Caco-2 (cell line): Measurements from ENCODE around the gene GLS. TPM values are rescaled to one million over a fixed set of nuclear protein-coding genes. Genes with fewer than 3 reads are reported as not detected.
A peak's percentile ranks its signal among the peaks of the same experiment; 100 is the strongest.

Experiments used
- BruUV-seq: library from RNA; stranded (reverse); fragments of 400-500 nt; replicated peaks from 2 replicates; lab custom pipeline; 2021; lab: Mats Ljungman, UMichigan
- CTCF ChIA-PET: fragments of 300-600 bp; sonication (Branson Sonifier 250); formaldehyde crosslinking; loops from one replicate; lab custom pipeline; 2022; ENCODE audit warnings: antibody characterized with exemption; lab: Charles Lee
- POLR2A ChIA-PET: fragments of 300-600 bp; sonication (Branson Sonifier 250); formaldehyde crosslinking; loops from one replicate; lab custom pipeline; 2022; ENCODE audit warnings: antibody characterized with exemption; lab: Charles Lee
- DNase-seq, 2 experiments: peaks; one replicate each; pipeline versions ENCODE4 v3.0.0 to v3.0.0-alpha.2; 2020 to 2022
- H3K27me3 ChIP-seq: replicated peaks from 2 replicates; pipeline ENCODE4 v1.6.0; 2011; ENCODE audit warnings: low read length; ENCODE audit not compliant: control insufficient read depth, insufficient read depth
- H3K36me3 ChIP-seq: 2 replicates; pipeline ENCODE4 v1.5.1; 2011; ENCODE audit warnings: low read length; ENCODE audit not compliant: control insufficient read depth, insufficient read depth
- H3K4me1 ChIP-seq: fragments of 250-450 bp; sonication (Bioruptor Pico); 2 replicates; pipeline ENCODE4 v1.5.1; 2020; ENCODE audit warnings: mild to moderate bottlenecking
- H3K4me3 ChIP-seq: 2 replicates; pipeline ENCODE4 v1.5.1; 2011; ENCODE audit warnings: low read depth, mild to moderate bottlenecking, control low read depth, low read length
- H3K9me3 ChIP-seq: fragments of 250-450 bp; sonication (Bioruptor Pico); 2 replicates; pipeline ENCODE4 v1.5.1; 2020; ENCODE audit warnings: mild to moderate bottlenecking, moderate library complexity
- H3K27ac Mint-ChIP-seq: one replicate; pipeline ENCODE4 v1.8.0; 2022; ENCODE audit warnings: mixed read lengths; ENCODE audit not compliant: unreplicated experiment
- H3K27me3 Mint-ChIP-seq: one replicate; pipeline ENCODE4 v1.8.0; 2022; ENCODE audit warnings: mixed read lengths; ENCODE audit not compliant: insufficient read depth, unreplicated experiment
- H3K36me3 Mint-ChIP-seq: one replicate; pipeline ENCODE4 v1.8.0; 2022; ENCODE audit warnings: mild to moderate bottlenecking, mixed read lengths; ENCODE audit not compliant: insufficient read depth, unreplicated experiment
- H3K4me1 Mint-ChIP-seq: one replicate; pipeline ENCODE4 v1.8.0; 2022; ENCODE audit warnings: low read depth, mixed read lengths; ENCODE audit not compliant: unreplicated experiment
- H3K4me3 Mint-ChIP-seq: one replicate; pipeline ENCODE4 v1.8.0; 2022; ENCODE audit warnings: mild to moderate bottlenecking, moderate library complexity, mixed read lengths; ENCODE audit not compliant: unreplicated experiment
- H3K9me3 Mint-ChIP-seq: one replicate; pipeline ENCODE4 v1.8.0; 2022; ENCODE audit warnings: mixed read lengths; ENCODE audit not compliant: unreplicated experiment
- CTCF ChIP-seq, 2 experiments: fragments of 200-600 bp in 1 of 2; IDR thresholded peaks; 1 replicate in 1 of 2; 2 replicates in 1 of 2; pipeline versions ENCODE4 v1.5.1 to v1.8.0; 2011 to 2022; ENCODE audit warnings: antibody characterized with exemption in 1 of 2, control low read depth in 1 of 2, inconsistent platforms in 1 of 2, low read depth in 1 of 2, low read length in 1 of 2, mild to moderate bottlenecking in 1 of 2, moderate library complexity in 1 of 2; ENCODE audit not compliant: insufficient read depth in 1 of 2, severe bottlenecking in 1 of 2, unreplicated experiment in 1 of 2
- intact Hi-C: fragments of 100-400 bp; cut with micrococcal nuclease; formaldehyde crosslinking; loops from one replicate; pipeline ENCODE4 v1.10.0; 2022; ENCODE audit not compliant: unreplicated experiment
- total RNA-seq: library from RNA; stranded (reverse); gene quantifications from 2 replicates; pipeline ENCODE4 v1.2.3, GENCODE V29; 2022

Gene GLS
- total RNA-seq, 1 experiment from 2014 or later, result 107 TPM

- peak; percentile 90 to 98 for DNase-seq
- H3K27me3 ChIP-seq, result no peaks in the 10 kb centered on the region
- peaks cover 14% of the 10 kb centered on the region for H3K4me1 ChIP-seq
- H3K4me1 Mint-ChIP-seq, result no peaks in the 10 kb centered on the region
- H3K36me3 ChIP-seq, result no peaks in the 10 kb centered on the region
- TF ChIP-seq CTCF (IDR thresholded peaks at IDR 0.05; ENCODE audit: insufficient read depth in 1 of 2, low read depth in 1 of 2, low read length in 1 of 2, severe bottlenecking in 1 of 2, unreplicated experiment in 1 of 2), result peak; percentile 13 to 23
- no peak within 1 kb of the TSS for H3K4me3 Mint-ChIP-seq
- H3K9me3 Mint-ChIP-seq, result no peaks in the 10 kb centered on the region
- BruUV-seq, result no TSS peak
- peaks cover 11% of the 10 kb centered on the region for H3K36me3 Mint-ChIP-seq
- peak within 1 kb of the TSS; percentile 72 for H3K4me3 ChIP-seq
- CTCF ChIA-PET, result no interaction called here
- no peaks in the 10 kb centered on the region for H3K27me3 Mint-ChIP-seq
- no peaks in the 10 kb centered on the region for H3K9me3 ChIP-seq
- intact Hi-C loops, result loop anchor here (1.0 to 5.0 kb wide), 6 partner anchors 7 to 157 kb away; partner anchors contain the start of gene GLS
- POLR2A ChIA-PET, result interaction anchor here (0.6 to 1.0 kb wide), 5 partner anchors 20 to 552 kb away, joined by 3 to 5 read pairs (median 3); partner anchors contain the start of gene NEMP2
- H3K27ac Mint-ChIP-seq, result no peak within 1 kb of the TSS
Observed at GRCh38 chr2:191013932-191014652, 133.5 kb downstream of the GLS start, which contains the start of gene STAT1. STAT1 (minus strand) TSS chr2:191014171; CDS start chr2:191010003, 4,168 bp downstream.

- Histone ChIP-seq H3K27me3 (no peaks in the 10 kb centered on the region), H3K4me3 (peak overlapping the region; percentile 72), H3K9me3 (no peaks in the 10 kb centered on the region), H3K36me3 (no peaks in the 10 kb centered on the region), H3K4me1 (peaks cover 20% of the 10 kb centered on the region)
- intact Hi-C loops, result loop anchor here (1.0 to 5.0 kb wide), 4 partner anchors 16 to 157 kb away; partner anchors contain the start of gene GLS
- H3K4me1 Mint-ChIP-seq, result no peaks in the 10 kb centered on the region
- peaks cover 8% of the 10 kb centered on the region for H3K36me3 Mint-ChIP-seq
- no peak overlapping the region for H3K4me3 Mint-ChIP-seq
- H3K9me3 Mint-ChIP-seq, result no peaks in the 10 kb centered on the region
- TSS peak; percentile 93 for BruUV-seq
- POLR2A ChIA-PET, result interaction anchor here (0.6 to 1.0 kb wide), 4 partner anchors 27 to 551 kb away, joined by 3 read pairs; partner anchors contain the start of gene NEMP2
- CTCF ChIA-PET, result no interaction called here
- no peaks in the 10 kb centered on the region for H3K27me3 Mint-ChIP-seq
- no peak for DNase-seq
- no peak overlapping the region for H3K27ac Mint-ChIP-seq
- no peak for TF ChIP-seq CTCF (IDR thresholded peaks at IDR 0.05; ENCODE audit: insufficient read depth in 1 of 2, low read depth in 1 of 2, low read length in 1 of 2, severe bottlenecking in 1 of 2, unreplicated experiment in 1 of 2)
Observed at GRCh38 chr2:191014653-191015020, 134.0 kb downstream of the GLS start.

Other genes starting within 250 kb of the GLS start
- gene NAB1, start 231.7 kb upstream of the GLS start, total RNA-seq, result 87.9 and 88.1 TPM in 2 replicates
- gene STAT1, start 133.3 kb downstream of the GLS start, total RNA-seq, result 113 and 126 TPM in 2 replicates